GM12878 (cell line): Measurements from ENCODE around the gene UMPS. TPM values are rescaled to one million over a fixed set of nuclear protein-coding genes. Genes with fewer than 3 reads are reported as not detected.

Source experiments
- microRNA counts: library from miRNA; unstranded; fragments of <30 nt; microRNA quantifications from one replicate; lab custom pipeline; 2016
- microRNA-seq: library from miRNA; unstranded; fragments of <30 nt; microRNA quantifications from one replicate; pipeline ENCODE4, GENCODE V29; 2018
- polyA plus RNA-seq, 11 experiments: library from polyadenylated mRNA; depleted of rRNA in 4 of 11; unstranded in 6 of 11; stranded (reverse) in 5 of 11; fragments of >200 nt; fragmentation: Nextera tagmentation in 4 of 11; fragmentation: Illumina TruSeq in 1 of 11; extraction: Ambion mirVana in 4 of 11; extraction: Trizol in 1 of 11; gene quantifications; 1 replicate in 1 of 11; 2 replicates in 10 of 11; pipeline versions ENCODE4 v1.2.1 to v1.2.3, GENCODE V29; 2011 to 2016; ENCODE audit warnings: inconsistent platforms in 2 of 11, missing spikeins in 2 of 11, low read depth in 1 of 11
- small RNA-seq: library from RNA; depleted of rRNA; stranded (forward); fragments of <200 nt; gene quantifications from one replicate; pipeline ENCODE3, GENCODE V24; 2014
- total RNA-seq, 4 experiments: library from RNA; depleted of rRNA in 3 of 4; stranded (reverse); fragments of >200 nt in 3 of 4; fragmentation: Illumina TruSeq in 1 of 4; extraction: Trizol in 1 of 4; gene quantifications; 2 replicates each; pipeline versions ENCODE4 v1.2.1 to v1.2.3, GENCODE V29; 2013 to 2021

UMPS gene
- total and polyA plus RNA-seq, 10 of the 15 experiments (the other 5 are each of a cell fraction or from before 2014, with no cell fraction given), result 30.6 to 82.8 (median 49.5) TPM

MicroRNAs within 50 kb of the gene (microRNA counts, 767-probe panel; counts per million panel counts)
- 1,512 counts per million, percentile 58 among the panel's probes with 10 or more counts for microRNA hsa-miR-544b (lab: Ali Mortazavi, UCI)

Small RNAs within 50 kb of the gene (microRNA-seq; reads per million reads assigned to microRNA genes)
- not detected for gene MIR544B

Small RNAs within 50 kb of the gene (small RNA-seq; reads per million reads assigned to genes)
- not detected for gene MIR544B

Other genes starting within 250 kb of the UMPS start
- gene ITGB5, start 156.9 kb downstream of the UMPS start, total RNA-seq (2014; rRNA removed), result 0.60 and 0.73 TPM in 2 replicates
- 0.31 and 0.32 TPM in 2 replicates for gene ITGB5, start 156.9 kb downstream of the UMPS start, total RNA-seq (2014; rRNA removed; fragmentation: Illumina TruSeq; extraction: Trizol)
- gene ITGB5, start 156.9 kb downstream of the UMPS start, total RNA-seq (2021), result 1.4 and 2.1 TPM in 2 replicates
- 5.6 and 10.0 TPM in 2 replicates for gene ITGB5, start 156.9 kb downstream of the UMPS start, polyA plus RNA-seq (2011; rRNA removed)
- gene ITGB5, start 156.9 kb downstream of the UMPS start, polyA plus RNA-seq (2014; fragmentation: Illumina TruSeq; extraction: Trizol), result 0.60 and 1.0 TPM in 2 replicates
- under 1 TPM; 0.05 to 0.26 TPM for gene ITGB5, start 156.9 kb downstream of the UMPS start, polyA plus RNA-seq (2014; fragmentation: Nextera tagmentation; extraction: Ambion mirVana)
- 0.92 and 0.95 TPM in 2 replicates for gene ITGB5, start 156.9 kb downstream of the UMPS start, polyA plus RNA-seq (2014; rRNA removed)
- not detected for gene ITGB5, start 156.9 kb downstream of the UMPS start, polyA plus RNA-seq (2016; fragmentation: Nextera tagmentation; extraction: Ambion mirVana)
- gene MUC13, start 204.3 kb downstream of the UMPS start, total RNA-seq (2014; rRNA removed), result 0.49 and 0.68 TPM in 2 replicates
- gene MUC13, start 204.3 kb downstream of the UMPS start, total RNA-seq (2014; rRNA removed; fragmentation: Illumina TruSeq; extraction: Trizol), result 0.74 and 0.98 TPM in 2 replicates
- gene MUC13, start 204.3 kb downstream of the UMPS start, total RNA-seq (2021), result 0.80 and 0.92 TPM in 2 replicates
- 58.8 and 60.1 TPM in 2 replicates for gene MUC13, start 204.3 kb downstream of the UMPS start, polyA plus RNA-seq (2011; rRNA removed)
- gene MUC13, start 204.3 kb downstream of the UMPS start, polyA plus RNA-seq (2014; fragmentation: Illumina TruSeq; extraction: Trizol), result 1.3 and 1.5 TPM in 2 replicates
- under 1 TPM; 0.43 to 0.47 TPM for gene MUC13, start 204.3 kb downstream of the UMPS start, polyA plus RNA-seq (2014; fragmentation: Nextera tagmentation; extraction: Ambion mirVana)
- 0.65 and 0.85 TPM in 2 replicates for gene MUC13, start 204.3 kb downstream of the UMPS start, polyA plus RNA-seq (2014; rRNA removed)
- gene MUC13, start 204.3 kb downstream of the UMPS start, polyA plus RNA-seq (2016; fragmentation: Nextera tagmentation; extraction: Ambion mirVana), result under 1 TPM; 0.27 to 0.28 TPM